Activated naive CD4-positive, alpha-beta T cell treated with anti-CD3 and anti-CD28 coated beads, Interleukin-2, amount 10 ng/mL, durations not matched to agents 7 days and 5 days (primary cell): Measurements from ENCODE around the gene C10orf53.

Source experiments
- CTCF ChIA-PET: fragments of 350-600 bp; sonication (Branson Sonifier 250); formaldehyde crosslinking; loops from one replicate; lab custom pipeline; 2021; ENCODE audit warnings: antibody characterized with exemption; lab: Charles Lee
- DNase-seq: peaks from one replicate; pipeline ENCODE4 v3.0.0-alpha.2; 2020
- H3K27ac Mint-ChIP-seq: one replicate; pipeline ENCODE4 v1.8.0; 2021; ENCODE audit warnings: mild to moderate bottlenecking, moderate library complexity, mixed read lengths
- H3K27me3 Mint-ChIP-seq: one replicate; pipeline ENCODE4 v1.8.0; 2021; ENCODE audit warnings: mild to moderate bottlenecking, mixed read lengths
- H3K36me3 Mint-ChIP-seq: one replicate; pipeline ENCODE4 v1.8.0; 2021; ENCODE audit warnings: mixed read lengths
- H3K4me1 Mint-ChIP-seq: one replicate; pipeline ENCODE4 v1.8.0; 2021; ENCODE audit warnings: mixed read lengths
- H3K4me3 Mint-ChIP-seq: one replicate; pipeline ENCODE4 v1.8.0; 2021; ENCODE audit warnings: mild to moderate bottlenecking, moderate library complexity, mixed read lengths
- H3K9me3 Mint-ChIP-seq: one replicate; pipeline ENCODE4 v1.8.0; 2021; ENCODE audit warnings: mixed read lengths

The C10orf53 gene

DNA sequence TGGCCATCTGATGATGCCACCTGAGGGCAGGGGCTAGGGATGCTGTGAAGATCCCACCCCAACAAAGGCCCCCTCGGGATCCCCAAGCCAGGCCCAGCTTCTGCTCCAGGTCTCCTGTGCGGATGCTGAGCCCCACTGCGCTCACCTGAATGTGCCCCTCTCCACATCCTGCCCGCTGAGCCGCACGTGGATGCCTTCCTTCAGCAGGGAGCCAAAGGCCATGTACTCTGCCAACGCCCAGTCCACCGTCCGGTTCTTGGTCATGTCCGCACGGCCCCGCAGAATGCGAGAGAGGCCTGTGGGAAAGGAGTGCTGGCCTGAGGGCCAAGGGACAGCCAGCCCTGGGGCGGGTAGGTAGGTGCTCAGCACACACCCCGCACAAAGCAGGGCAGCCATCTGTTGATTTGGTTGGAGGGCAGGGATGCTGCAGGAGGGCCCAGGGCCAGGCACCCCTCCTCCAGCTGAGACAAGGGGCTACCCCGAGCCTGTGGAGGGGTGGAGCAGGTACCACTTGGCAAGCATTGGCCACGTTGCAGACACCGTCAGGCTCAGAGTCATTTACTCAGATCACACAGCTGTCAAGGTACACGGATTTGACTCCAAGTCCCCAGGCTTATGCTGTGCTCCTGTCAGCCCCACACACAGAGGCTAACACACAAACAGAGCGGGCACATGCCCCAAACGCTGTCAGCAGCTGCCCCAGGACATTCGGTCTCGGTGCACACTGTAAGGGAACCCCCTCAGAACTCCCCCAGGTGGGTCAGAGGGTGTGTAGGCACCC, 63.4 kb downstream of the C10orf53 start:
- CTCF ChIA-PET = no interaction called here

DNA sequence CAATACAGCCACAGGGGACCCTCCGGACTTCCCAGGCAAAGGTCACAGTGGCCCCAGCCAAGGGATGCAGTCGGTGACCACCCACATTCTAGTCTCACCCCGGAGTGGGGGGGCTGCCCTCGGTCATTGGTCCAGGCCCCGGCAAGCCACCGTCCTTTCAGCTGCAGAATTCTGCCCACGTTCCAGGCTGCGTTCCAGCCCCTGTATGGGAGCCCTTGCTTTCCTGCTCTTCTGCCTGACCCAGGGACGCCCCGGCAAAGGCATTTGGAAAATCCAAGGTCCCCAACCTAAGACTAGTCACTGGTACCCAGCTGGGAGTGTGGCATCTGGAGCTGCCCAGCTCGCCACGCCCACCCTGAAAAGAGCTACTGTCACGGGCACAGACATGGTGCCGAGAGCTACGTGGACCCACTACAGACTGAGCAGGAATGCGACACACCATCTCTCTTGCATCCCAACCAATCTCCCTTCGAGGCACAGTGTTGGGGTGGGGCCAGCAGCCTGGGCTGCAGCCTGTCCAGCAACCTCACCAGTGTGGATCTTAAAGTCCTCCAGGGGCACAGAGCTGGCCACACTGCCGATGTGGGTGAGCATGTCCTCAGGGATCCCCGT, 64.1 kb downstream of the C10orf53 start:
- no peak for DNase-seq
- Mint-ChIP-seq H3K4me1 (no peaks in the 10 kb centered on the region), H3K36me3 (no peaks in the 10 kb centered on the region), H3K27ac (no peak overlapping the region), H3K27me3 (no peaks in the 10 kb centered on the region), H3K4me3 (no peak overlapping the region), H3K9me3 (peaks cover 6% of the 10 kb centered on the region)
- CTCF ChIA-PET = no interaction called here

More for the DNA sequence above, 63.4 kb downstream of the C10orf53 start:
- H3K27ac Mint-ChIP-seq = no peak overlapping the region
- no peak for DNase-seq
- H3K4me1 Mint-ChIP-seq = no peaks in the 10 kb centered on the region
- H3K27me3 Mint-ChIP-seq = no peaks in the 10 kb centered on the region
- no peaks in the 10 kb centered on the region for H3K36me3 Mint-ChIP-seq
- no peak overlapping the region for H3K4me3 Mint-ChIP-seq
- H3K9me3 Mint-ChIP-seq = peaks cover 6% of the 10 kb centered on the region

DNA sequence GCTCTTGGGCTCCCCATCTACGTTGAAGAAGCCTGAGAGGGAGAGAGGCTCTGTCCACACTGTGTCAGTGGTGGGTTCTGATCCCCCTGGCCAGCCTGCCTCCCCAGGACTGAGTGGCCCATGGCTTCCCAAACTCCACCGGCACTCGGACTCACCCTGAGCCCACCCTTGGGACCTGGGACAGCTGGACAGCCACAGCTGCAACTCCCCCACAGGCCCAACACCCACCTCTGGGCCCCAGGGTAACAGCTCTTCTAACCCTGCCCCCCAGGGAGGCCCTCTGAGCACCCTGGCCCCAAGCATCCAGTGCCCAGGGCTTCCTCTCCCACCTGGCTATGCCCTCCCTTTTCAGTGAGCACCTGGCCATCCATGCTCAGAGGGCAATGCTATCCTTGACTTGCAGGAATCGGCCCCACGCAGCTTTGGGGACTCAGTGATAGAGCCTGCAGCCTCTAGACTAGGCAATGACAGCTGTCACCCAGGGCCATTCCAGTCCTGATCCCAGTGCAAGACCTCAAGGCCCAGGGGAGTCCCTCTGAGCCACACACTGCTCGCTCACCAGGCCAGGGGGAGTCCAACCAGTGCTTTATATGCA, 64.7 kb downstream of the C10orf53 start:
- CTCF ChIA-PET = no interaction called here
- Mint-ChIP-seq H3K27ac (no peak overlapping the region), H3K36me3 (no peaks in the 10 kb centered on the region), H3K4me1 (no peaks in the 10 kb centered on the region), H3K4me3 (no peak overlapping the region), H3K27me3 (no peaks in the 10 kb centered on the region), H3K9me3 (peaks cover 6% of the 10 kb centered on the region)
- no peak for DNase-seq

DNA sequence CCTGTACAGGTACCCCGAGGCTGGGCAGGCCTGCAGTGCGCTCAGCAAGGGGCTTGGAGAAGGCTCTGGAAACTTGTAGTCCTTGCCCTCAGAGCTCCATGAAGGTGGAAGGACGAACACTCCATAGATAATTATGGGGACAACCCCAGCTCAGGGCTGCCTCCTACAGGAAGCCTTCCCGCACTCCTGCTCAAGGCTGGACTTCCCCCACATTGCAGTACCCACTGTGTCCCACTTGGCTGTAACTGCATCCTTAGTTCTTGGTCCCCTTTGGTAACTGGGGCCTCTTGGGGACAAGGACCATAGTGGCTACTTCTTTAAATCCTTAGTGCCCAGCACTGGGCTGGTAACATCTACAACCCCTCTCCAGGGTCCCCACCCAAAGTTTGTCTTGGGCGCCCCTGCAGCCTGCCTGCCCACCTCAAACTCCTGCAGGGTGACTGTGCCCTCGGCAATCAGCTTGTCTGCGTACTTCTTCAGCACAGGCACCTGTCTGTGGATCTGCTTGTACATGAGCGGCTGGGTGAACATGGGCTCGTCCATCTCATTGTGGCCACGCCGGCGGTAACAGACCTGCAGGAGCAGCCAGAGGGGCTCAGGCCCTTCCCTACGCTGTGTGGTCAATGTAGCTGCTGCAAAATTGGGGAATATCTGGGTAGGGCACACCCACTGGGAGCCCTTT, 65.6 kb downstream of the C10orf53 start:
- no peaks in the 10 kb centered on the region for H3K36me3 Mint-ChIP-seq
- no peak overlapping the region for H3K27ac Mint-ChIP-seq
- H3K9me3 Mint-ChIP-seq = peaks cover 6% of the 10 kb centered on the region
- no peaks in the 10 kb centered on the region for H3K4me1 Mint-ChIP-seq
- H3K27me3 Mint-ChIP-seq = no peaks in the 10 kb centered on the region
- H3K4me3 Mint-ChIP-seq = no peak overlapping the region
- CTCF ChIA-PET = no interaction called here
- DNase-seq = no peak

- no peak for DNase-seq
- no peaks in the 10 kb centered on the region for H3K27me3 Mint-ChIP-seq
- CTCF ChIA-PET = no interaction called here
- no peaks in the 10 kb centered on the region for H3K4me1 Mint-ChIP-seq
- no peak overlapping the region for H3K4me3 Mint-ChIP-seq
- H3K9me3 Mint-ChIP-seq = peaks cover 6% of the 10 kb centered on the region
- H3K27ac Mint-ChIP-seq = no peak overlapping the region
- H3K36me3 Mint-ChIP-seq = no peaks in the 10 kb centered on the region
These were observed 66.3 kb downstream of the C10orf53 start for GRCh38 chr10:49745756-49746155.

GRCh38 chr10:49746626-49747302, 67.3 kb downstream of the C10orf53 start:
- H3K4me1 Mint-ChIP-seq = no peaks in the 10 kb centered on the region
- CTCF ChIA-PET = no interaction called here
- peaks cover 6% of the 10 kb centered on the region for H3K9me3 Mint-ChIP-seq
- no peak overlapping the region for H3K4me3 Mint-ChIP-seq
- no peaks in the 10 kb centered on the region for H3K36me3 Mint-ChIP-seq
- peaks cover 5% of the 10 kb centered on the region for H3K27me3 Mint-ChIP-seq
- no peak for DNase-seq
- H3K27ac Mint-ChIP-seq = no peak overlapping the region
